Cardiac fibroblast (primary cell): ENCODE measurements around the gene IGSF6.

ENCODE experiments used
- DNase-seq, 2 donors: peaks; one replicate each; pipeline versions ENCODE4 v3.0.0 to v3.0.0-alpha.2; 2010; ENCODE audit warnings: low read depth in 2 of 2
- H3K4me3 ChIP-seq, 2 donors: replicated peaks in 1 of 2; 1 replicate in 1 of 2; 2 replicates in 1 of 2; pipeline ENCODE4 v1.5.1; 2011; ENCODE audit warnings: low read depth in 2 of 2, low read length in 2 of 2, mild to moderate bottlenecking in 2 of 2, moderate library complexity in 1 of 2
- TF ChIP-seq, protein P1 (sequence below): IDR thresholded peaks from one replicate; pipeline ENCODE4 v1.5.1; 2011; ENCODE audit warnings: low read depth, mild to moderate bottlenecking, low read length, inconsistent platforms

IGSF6 gene

DNA sequence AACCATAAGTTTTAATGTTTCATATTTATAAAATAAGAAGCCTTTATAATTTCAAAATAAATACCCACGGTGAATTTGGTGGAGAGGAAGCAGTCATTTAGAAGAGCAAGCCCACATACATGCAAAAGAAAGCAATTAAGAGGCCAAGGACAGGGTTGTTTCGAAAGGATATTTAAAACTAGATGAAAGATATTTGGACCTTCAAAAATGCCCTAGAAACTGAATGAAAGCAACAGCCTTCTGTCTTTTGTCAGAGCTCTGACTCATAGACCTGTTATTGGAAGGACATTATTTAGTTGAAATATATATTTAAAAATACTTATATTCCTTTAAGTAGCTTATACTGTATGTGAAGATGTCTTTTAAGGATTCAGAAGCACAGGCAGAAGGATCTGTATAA is 61.6 kb downstream of the IGSF6 start:
- peak; percentile 28 to 33 for DNase-seq

DNA sequence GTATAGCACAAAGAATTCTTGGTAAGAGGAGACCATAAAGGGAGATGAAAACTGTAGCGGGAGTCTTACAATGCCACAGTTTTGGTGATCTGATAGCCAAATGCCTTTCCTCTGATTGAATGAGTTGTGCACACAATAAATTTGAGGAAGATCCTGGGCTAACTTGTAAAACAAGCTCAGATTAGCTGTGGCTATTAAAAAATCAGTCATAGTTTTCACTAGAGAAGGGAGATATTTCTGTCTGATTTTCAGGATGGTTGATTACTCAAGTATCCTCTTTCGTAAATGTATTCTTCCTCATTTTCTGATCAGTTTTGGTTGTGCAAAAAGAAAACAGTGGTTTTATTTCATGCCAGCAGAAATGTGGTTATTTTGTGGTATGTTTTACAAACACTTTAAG is 62.1 kb downstream of the IGSF6 start:
- H3K4me3 ChIP-seq: no peak overlapping the region
- DNase-seq: peak in 1 of 2 donors; percentile 25
- TF ChIP-seq, protein P1, sequence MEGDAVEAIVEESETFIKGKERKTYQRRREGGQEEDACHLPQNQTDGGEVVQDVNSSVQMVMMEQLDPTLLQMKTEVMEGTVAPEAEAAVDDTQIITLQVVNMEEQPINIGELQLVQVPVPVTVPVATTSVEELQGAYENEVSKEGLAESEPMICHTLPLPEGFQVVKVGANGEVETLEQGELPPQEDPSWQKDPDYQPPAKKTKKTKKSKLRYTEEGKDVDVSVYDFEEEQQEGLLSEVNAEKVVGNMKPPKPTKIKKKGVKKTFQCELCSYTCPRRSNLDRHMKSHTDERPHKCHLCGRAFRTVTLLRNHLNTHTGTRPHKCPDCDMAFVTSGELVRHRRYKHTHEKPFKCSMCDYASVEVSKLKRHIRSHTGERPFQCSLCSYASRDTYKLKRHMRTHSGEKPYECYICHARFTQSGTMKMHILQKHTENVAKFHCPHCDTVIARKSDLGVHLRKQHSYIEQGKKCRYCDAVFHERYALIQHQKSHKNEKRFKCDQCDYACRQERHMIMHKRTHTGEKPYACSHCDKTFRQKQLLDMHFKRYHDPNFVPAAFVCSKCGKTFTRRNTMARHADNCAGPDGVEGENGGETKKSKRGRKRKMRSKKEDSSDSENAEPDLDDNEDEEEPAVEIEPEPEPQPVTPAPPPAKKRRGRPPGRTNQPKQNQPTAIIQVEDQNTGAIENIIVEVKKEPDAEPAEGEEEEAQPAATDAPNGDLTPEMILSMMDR: no peak

More for the DNA sequence above, 61.6 kb downstream of the IGSF6 start:
- TF ChIP-seq, protein P1: no peak
- no peak overlapping the region for H3K4me3 ChIP-seq

GRCh38 chr16:21589551-21589950 is 62.9 kb downstream of the IGSF6 start:
- H3K4me3 ChIP-seq: no peak overlapping the region
- DNase-seq: no peak
- TF ChIP-seq, protein P1: no peak
